WTC11 (cell line): ENCODE data around the gene CXCL14. TPM values are rescaled to one million over a fixed set of nuclear protein-coding genes. Genes with fewer than 3 reads are reported as not detected.

Experiments used
- ATAC-seq: fragments of 200-7000 bp; cut with Tn5 transposase; 2 replicates; pipeline ENCODE4 v1.10.0; 2021; ENCODE audit warnings: mild to moderate bottlenecking, moderate library complexity
- CTCF ChIA-PET: fragments of 300-600 bp; sonication (Branson Sonifier 250); formaldehyde crosslinking; loops from one replicate; lab custom pipeline; 2021; ENCODE audit warnings: antibody characterized with exemption; lab: Charles Lee
- POLR2A ChIA-PET: fragments of 350-600 bp; sonication (Branson Sonifier 250); formaldehyde crosslinking; loops from one replicate; lab custom pipeline; 2021; ENCODE audit warnings: antibody characterized with exemption; lab: Charles Lee
- DNase-seq: peaks from one replicate; pipeline ENCODE4 v3.0.0; 2021; ENCODE audit warnings: low spot score
- H3K27ac Mint-ChIP-seq: 2 replicates; pipeline ENCODE4 v1.8.0; 2021; ENCODE audit warnings: mixed read lengths
- H3K27me3 Mint-ChIP-seq: 2 replicates; pipeline ENCODE4 v1.8.0; 2021; ENCODE audit warnings: low read depth, mild to moderate bottlenecking, moderate library complexity, mixed read lengths
- H3K36me3 Mint-ChIP-seq: 2 replicates; pipeline ENCODE4 v1.8.0; 2021; ENCODE audit warnings: mixed read lengths
- H3K4me1 Mint-ChIP-seq: 2 replicates; pipeline ENCODE4 v1.8.0; 2022; ENCODE audit warnings: mixed read lengths
- H3K4me3 Mint-ChIP-seq: 2 replicates; pipeline ENCODE4 v1.8.0; 2021; ENCODE audit warnings: mild to moderate bottlenecking, moderate library complexity, mixed read lengths
- H3K9me3 Mint-ChIP-seq: 2 replicates; pipeline ENCODE4 v1.8.0; 2021; ENCODE audit warnings: mixed read lengths
- ESRRA ChIP-seq: sonication (generic); formaldehyde crosslinking; IDR thresholded peaks from 2 replicates; pipeline ENCODE4 v1.8.1; 2022; ENCODE audit warnings: mild to moderate bottlenecking, missing genetic modification reagents, borderline replicate concordance
- GABPB1 ChIP-seq: sonication (generic); formaldehyde crosslinking; IDR thresholded peaks from 2 replicates; pipeline ENCODE4 v1.8.1; 2023; ENCODE audit warnings: mild to moderate bottlenecking, missing genetic modification reagents
- GRHL2 ChIP-seq: fragments of 250-450 bp; sonication (Bioruptor Pico); IDR thresholded peaks from 2 replicates; pipeline ENCODE4 v1.8.0; 2022; ENCODE audit warnings: mild to moderate bottlenecking, moderate library complexity; ENCODE audit not compliant: insufficient replicate concordance, severe bottlenecking
- IRF2 ChIP-seq: sonication (generic); formaldehyde crosslinking; IDR thresholded peaks from 2 replicates; pipeline ENCODE4 v1.8.0; 2022; ENCODE audit warnings: low read depth, missing genetic modification reagents, borderline replicate concordance
- NFYB ChIP-seq: sonication (generic); formaldehyde crosslinking; conservative IDR thresholded peaks from 2 replicates; pipeline ENCODE4 v1.8.0; 2022; ENCODE audit warnings: low read depth, missing genetic modification reagents
- PRRX2 ChIP-seq: fragments of 250-450 bp; sonication (Bioruptor Pico); IDR thresholded peaks from 2 replicates; pipeline ENCODE4 v1.8.0; 2021; ENCODE audit warnings: mild to moderate bottlenecking
- SMAD3 ChIP-seq: sonication (generic); formaldehyde crosslinking; IDR thresholded peaks from 2 replicates; pipeline ENCODE4 v1.8.0; 2022; ENCODE audit warnings: missing genetic modification reagents, mild to moderate bottlenecking, borderline replicate concordance
- SOX15 ChIP-seq: fragments of 250-450 bp; sonication (Bioruptor Pico); IDR thresholded peaks from 2 replicates; pipeline ENCODE4 v1.9.0; 2021; ENCODE audit warnings: mild to moderate bottlenecking
- ZNF232 ChIP-seq: sonication (generic); formaldehyde crosslinking; IDR thresholded peaks from 2 replicates; pipeline ENCODE4 v1.8.0; 2022; ENCODE audit warnings: mild to moderate bottlenecking, missing genetic modification reagents
- total RNA-seq: library from RNA; stranded (reverse); gene quantifications from 3 replicates; pipeline ENCODE4 v1.2.3, GENCODE V29; 2021
- TF ChIP-seq, protein P1 (sequence below): sonication (generic); formaldehyde crosslinking; IDR thresholded peaks from 2 replicates; pipeline ENCODE4 v1.8.1; 2023; ENCODE audit warnings: mild to moderate bottlenecking, missing genetic modification reagents, moderate library complexity
- TF ChIP-seq, protein P2 (sequence below): sonication (generic); formaldehyde crosslinking; IDR thresholded peaks from 2 replicates; pipeline ENCODE4 v1.8.1; 2023; ENCODE audit warnings: mild to moderate bottlenecking, missing genetic modification reagents, borderline replicate concordance
- TF ChIP-seq, protein P3 (sequence below): fragments of 250-450 bp; sonication (Bioruptor Pico); IDR thresholded peaks from 2 replicates; pipeline ENCODE4 v1.9.0; 2021; ENCODE audit warnings: mild to moderate bottlenecking, borderline replicate concordance
- TF ChIP-seq, protein P4 (sequence below): fragments of 200-600 bp; IDR thresholded peaks from 2 replicates; pipeline ENCODE4 v1.8.0; 2022; ENCODE audit warnings: antibody characterized with exemption
- TF ChIP-seq, protein P5 (sequence below): sonication (generic); formaldehyde crosslinking; IDR thresholded peaks from 2 replicates; pipeline ENCODE4 v1.8.0; 2022; ENCODE audit warnings: mild to moderate bottlenecking, missing genetic modification reagents

The CXCL14 gene
- total RNA-seq, 1 experiment from 2014 or later, result 0.87 TPM

DNA sequence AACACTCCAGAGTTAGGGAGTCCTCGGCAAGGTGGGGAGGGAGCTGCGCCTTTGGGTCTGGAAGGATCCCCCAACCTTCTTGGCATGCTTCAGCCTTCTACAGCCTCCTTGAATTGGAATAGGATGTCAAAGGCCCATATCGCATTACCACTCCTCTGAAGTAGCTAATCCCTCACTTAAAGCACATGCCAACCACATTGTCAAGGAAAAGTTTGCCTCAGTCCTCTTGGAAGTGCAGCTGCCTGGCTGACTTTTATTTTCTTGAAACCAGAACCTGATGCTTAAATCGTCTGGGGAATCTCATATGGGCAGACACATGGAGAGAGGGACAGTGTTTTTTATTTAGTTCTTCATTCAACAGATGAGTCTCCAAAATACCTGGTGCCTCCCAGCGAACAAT lies 14.5 kb downstream of the CXCL14 start:
- Mint-ChIP-seq H3K4me3 (no peak overlapping the region), H3K4me1 (peaks cover 36% of the 10 kb centered on the region), H3K27me3 (peaks cover 17% of the 10 kb centered on the region), H3K36me3 (no peaks in the 10 kb centered on the region), H3K9me3 (no peaks in the 10 kb centered on the region), H3K27ac (no peak overlapping the region)
- POLR2A ChIA-PET, result interaction anchor here (0.6 kb wide), 1 partner anchor 127 kb away, joined by 5 read pairs; no protein-coding TSS in a partner anchor
- DNase-seq (no peak), ATAC-seq (no peak)
- TF ChIP-seq SMAD3 (CRISPR knock-in tag) (no peak), GABPB1 (CRISPR knock-in tag) (no peak)
- TF ChIP-seq, protein P1, sequence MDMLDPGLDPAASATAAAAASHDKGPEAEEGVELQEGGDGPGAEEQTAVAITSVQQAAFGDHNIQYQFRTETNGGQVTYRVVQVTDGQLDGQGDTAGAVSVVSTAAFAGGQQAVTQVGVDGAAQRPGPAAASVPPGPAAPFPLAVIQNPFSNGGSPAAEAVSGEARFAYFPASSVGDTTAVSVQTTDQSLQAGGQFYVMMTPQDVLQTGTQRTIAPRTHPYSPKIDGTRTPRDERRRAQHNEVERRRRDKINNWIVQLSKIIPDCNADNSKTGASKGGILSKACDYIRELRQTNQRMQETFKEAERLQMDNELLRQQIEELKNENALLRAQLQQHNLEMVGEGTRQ (CRISPR knock-in tag), result no peak
- TF ChIP-seq, protein P2, sequence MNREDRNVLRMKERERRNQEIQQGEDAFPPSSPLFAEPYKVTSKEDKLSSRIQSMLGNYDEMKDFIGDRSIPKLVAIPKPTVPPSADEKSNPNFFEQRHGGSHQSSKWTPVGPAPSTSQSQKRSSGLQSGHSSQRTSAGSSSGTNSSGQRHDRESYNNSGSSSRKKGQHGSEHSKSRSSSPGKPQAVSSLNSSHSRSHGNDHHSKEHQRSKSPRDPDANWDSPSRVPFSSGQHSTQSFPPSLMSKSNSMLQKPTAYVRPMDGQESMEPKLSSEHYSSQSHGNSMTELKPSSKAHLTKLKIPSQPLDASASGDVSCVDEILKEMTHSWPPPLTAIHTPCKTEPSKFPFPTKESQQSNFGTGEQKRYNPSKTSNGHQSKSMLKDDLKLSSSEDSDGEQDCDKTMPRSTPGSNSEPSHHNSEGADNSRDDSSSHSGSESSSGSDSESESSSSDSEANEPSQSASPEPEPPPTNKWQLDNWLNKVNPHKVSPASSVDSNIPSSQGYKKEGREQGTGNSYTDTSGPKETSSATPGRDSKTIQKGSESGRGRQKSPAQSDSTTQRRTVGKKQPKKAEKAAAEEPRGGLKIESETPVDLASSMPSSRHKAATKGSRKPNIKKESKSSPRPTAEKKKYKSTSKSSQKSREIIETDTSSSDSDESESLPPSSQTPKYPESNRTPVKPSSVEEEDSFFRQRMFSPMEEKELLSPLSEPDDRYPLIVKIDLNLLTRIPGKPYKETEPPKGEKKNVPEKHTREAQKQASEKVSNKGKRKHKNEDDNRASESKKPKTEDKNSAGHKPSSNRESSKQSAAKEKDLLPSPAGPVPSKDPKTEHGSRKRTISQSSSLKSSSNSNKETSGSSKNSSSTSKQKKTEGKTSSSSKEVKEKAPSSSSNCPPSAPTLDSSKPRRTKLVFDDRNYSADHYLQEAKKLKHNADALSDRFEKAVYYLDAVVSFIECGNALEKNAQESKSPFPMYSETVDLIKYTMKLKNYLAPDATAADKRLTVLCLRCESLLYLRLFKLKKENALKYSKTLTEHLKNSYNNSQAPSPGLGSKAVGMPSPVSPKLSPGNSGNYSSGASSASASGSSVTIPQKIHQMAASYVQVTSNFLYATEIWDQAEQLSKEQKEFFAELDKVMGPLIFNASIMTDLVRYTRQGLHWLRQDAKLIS (CRISPR knock-in tag), result no peak
- CTCF ChIA-PET, result interaction anchor here (0.8 to 13.7 kb wide), 13 partner anchors 9 to 515 kb away, joined by 3 to 324 read pairs (median 26); partner anchors contain the start of genes CXCL14, NEUROG1 and SLC25A48

DNA sequence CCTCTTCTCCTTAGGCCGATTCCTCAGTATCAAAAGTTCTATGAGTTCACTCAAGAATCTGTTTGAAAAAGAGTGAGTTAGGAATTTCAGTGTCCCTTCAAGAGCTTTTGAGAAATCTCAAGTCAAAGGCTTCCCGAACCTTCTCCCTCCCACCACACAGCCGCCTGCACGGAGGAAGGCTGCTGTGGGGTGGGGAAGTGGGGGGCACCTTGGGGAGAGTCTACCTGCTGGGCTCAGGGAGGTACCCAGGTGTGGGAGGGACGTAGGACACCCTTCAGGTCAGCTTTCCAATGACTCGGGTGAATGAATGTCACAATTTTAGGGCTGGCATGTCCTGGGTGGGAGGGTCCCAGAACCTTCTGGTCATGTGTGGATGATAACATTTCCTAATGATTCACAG lies 17.5 kb downstream of the CXCL14 start:
- TF ChIP-seq NFYB (CRISPR knock-in tag), result no peak
- TF ChIP-seq ZNF232, result no peak
- TF ChIP-seq, protein P3, sequence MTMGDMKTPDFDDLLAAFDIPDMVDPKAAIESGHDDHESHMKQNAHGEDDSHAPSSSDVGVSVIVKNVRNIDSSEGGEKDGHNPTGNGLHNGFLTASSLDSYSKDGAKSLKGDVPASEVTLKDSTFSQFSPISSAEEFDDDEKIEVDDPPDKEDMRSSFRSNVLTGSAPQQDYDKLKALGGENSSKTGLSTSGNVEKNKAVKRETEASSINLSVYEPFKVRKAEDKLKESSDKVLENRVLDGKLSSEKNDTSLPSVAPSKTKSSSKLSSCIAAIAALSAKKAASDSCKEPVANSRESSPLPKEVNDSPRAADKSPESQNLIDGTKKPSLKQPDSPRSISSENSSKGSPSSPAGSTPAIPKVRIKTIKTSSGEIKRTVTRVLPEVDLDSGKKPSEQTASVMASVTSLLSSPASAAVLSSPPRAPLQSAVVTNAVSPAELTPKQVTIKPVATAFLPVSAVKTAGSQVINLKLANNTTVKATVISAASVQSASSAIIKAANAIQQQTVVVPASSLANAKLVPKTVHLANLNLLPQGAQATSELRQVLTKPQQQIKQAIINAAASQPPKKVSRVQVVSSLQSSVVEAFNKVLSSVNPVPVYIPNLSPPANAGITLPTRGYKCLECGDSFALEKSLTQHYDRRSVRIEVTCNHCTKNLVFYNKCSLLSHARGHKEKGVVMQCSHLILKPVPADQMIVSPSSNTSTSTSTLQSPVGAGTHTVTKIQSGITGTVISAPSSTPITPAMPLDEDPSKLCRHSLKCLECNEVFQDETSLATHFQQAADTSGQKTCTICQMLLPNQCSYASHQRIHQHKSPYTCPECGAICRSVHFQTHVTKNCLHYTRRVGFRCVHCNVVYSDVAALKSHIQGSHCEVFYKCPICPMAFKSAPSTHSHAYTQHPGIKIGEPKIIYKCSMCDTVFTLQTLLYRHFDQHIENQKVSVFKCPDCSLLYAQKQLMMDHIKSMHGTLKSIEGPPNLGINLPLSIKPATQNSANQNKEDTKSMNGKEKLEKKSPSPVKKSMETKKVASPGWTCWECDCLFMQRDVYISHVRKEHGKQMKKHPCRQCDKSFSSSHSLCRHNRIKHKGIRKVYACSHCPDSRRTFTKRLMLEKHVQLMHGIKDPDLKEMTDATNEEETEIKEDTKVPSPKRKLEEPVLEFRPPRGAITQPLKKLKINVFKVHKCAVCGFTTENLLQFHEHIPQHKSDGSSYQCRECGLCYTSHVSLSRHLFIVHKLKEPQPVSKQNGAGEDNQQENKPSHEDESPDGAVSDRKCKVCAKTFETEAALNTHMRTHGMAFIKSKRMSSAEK (CRISPR knock-in tag), result no peak
- TF ChIP-seq GRHL2, result no peak
- TF ChIP-seq PRRX2, result no peak
- no peak for TF ChIP-seq ESRRA (CRISPR knock-in tag)
- no peak for TF ChIP-seq IRF2 (CRISPR knock-in tag)
- no peak for TF ChIP-seq SOX15
- TF ChIP-seq, all 79 proteins: peak for 0
- POLR2A ChIA-PET, result no interaction called here
- Mint-ChIP-seq H3K36me3 (no peaks in the 10 kb centered on the region), H3K4me1 (peaks cover 29% of the 10 kb centered on the region), H3K9me3 (no peaks in the 10 kb centered on the region), H3K27ac (no peak overlapping the region), H3K27me3 (peaks cover 35% of the 10 kb centered on the region), H3K4me3 (no peak overlapping the region)
- no peak for DNase-seq
- no peak for ATAC-seq
- CTCF ChIA-PET, result interaction anchor here (0.6 to 13.7 kb wide), 48 partner anchors 9 to 1514 kb away, joined by 3 to 324 read pairs (median 4); partner anchors contain the start of genes CXCL14, IL9, NEUROG1 and SLC25A48

DNA sequence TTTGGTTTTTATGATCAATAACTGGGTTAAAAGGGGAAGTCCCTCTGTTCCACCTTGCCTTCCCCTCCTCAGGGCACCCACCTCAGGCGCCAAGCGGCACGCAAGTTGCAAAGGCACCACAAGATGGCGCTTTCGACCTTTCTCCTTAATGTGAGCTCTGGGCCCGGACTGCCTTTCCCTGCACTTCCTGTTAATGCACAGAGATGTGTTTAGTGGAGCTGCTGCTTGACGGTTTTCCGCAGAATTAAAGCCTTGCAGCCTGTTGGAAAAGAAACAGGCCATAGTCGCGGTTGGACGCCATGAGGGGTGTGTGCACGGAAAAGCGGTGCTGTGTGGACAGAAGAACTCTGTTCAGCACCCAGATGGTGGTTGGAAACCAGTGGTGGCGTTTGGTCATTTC lies 17.9 kb downstream of the CXCL14 start:
- Mint-ChIP-seq H3K4me3 (no peak overlapping the region), H3K36me3 (no peaks in the 10 kb centered on the region), H3K27me3 (peaks cover 39% of the 10 kb centered on the region), H3K9me3 (no peaks in the 10 kb centered on the region), H3K4me1 (peaks cover 25% of the 10 kb centered on the region), H3K27ac (no peak overlapping the region)
- TF ChIP-seq, protein P4, sequence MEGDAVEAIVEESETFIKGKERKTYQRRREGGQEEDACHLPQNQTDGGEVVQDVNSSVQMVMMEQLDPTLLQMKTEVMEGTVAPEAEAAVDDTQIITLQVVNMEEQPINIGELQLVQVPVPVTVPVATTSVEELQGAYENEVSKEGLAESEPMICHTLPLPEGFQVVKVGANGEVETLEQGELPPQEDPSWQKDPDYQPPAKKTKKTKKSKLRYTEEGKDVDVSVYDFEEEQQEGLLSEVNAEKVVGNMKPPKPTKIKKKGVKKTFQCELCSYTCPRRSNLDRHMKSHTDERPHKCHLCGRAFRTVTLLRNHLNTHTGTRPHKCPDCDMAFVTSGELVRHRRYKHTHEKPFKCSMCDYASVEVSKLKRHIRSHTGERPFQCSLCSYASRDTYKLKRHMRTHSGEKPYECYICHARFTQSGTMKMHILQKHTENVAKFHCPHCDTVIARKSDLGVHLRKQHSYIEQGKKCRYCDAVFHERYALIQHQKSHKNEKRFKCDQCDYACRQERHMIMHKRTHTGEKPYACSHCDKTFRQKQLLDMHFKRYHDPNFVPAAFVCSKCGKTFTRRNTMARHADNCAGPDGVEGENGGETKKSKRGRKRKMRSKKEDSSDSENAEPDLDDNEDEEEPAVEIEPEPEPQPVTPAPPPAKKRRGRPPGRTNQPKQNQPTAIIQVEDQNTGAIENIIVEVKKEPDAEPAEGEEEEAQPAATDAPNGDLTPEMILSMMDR, result peak; percentile 77
- TF ChIP-seq, protein P5, sequence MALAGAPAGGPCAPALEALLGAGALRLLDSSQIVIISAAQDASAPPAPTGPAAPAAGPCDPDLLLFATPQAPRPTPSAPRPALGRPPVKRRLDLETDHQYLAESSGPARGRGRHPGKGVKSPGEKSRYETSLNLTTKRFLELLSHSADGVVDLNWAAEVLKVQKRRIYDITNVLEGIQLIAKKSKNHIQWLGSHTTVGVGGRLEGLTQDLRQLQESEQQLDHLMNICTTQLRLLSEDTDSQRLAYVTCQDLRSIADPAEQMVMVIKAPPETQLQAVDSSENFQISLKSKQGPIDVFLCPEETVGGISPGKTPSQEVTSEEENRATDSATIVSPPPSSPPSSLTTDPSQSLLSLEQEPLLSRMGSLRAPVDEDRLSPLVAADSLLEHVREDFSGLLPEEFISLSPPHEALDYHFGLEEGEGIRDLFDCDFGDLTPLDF (CRISPR knock-in tag), result no peak
- ChIA-PET POLR2A (no interaction called here), CTCF (interaction anchor here (0.6 to 13.7 kb wide), 48 partner anchors 9 to 1514 kb away, joined by 3 to 324 read pairs (median 4); partner anchors contain the start of genes CXCL14, IL9, NEUROG1 and SLC25A48)
- peak; percentile 92 for ATAC-seq
- peak; percentile 89 for DNase-seq
